HG02884 (cell line): ENCODE data around the gene SVOPL.

ENCODE experiments used
- ATAC-seq: cut with Tn5 transposase; IDR thresholded peaks from one replicate; pipeline ENCODE4 v1.9.1; 2021; ENCODE audit warnings: mild to moderate bottlenecking, moderate library complexity; ENCODE audit not compliant: unreplicated experiment

Gene SVOPL

GRCh38 chr7:138662076-138662990 lies 38.8 kb downstream of the SVOPL start:
- ATAC-seq: no peak

DNA sequence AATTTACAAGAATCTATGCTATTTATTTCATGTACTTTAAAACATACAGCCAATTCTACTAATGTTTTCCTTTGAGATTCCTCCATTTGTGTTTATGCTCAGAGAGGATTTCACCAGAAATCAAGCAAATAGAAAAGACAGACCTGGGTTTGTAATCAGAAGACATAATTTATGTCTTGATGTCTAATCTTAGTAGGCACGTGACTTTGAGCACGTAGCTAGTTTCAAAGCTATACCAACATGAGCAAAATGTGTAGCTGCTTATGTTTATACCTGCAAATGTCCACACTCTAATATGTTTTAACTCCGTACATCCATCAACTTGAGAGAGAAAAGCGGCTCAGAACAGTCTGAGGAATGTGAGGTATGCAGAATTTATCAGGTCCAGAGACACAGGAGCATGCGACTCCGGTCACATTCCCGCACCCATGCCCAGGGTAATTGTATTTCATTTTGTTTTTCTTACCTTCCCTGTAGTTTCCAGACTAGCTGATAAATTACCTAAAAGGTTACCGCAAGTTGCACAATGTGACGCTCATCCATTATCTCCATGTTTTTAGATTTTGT lies 40.0 kb downstream of the SVOPL start:
- ATAC-seq: no peak

DNA sequence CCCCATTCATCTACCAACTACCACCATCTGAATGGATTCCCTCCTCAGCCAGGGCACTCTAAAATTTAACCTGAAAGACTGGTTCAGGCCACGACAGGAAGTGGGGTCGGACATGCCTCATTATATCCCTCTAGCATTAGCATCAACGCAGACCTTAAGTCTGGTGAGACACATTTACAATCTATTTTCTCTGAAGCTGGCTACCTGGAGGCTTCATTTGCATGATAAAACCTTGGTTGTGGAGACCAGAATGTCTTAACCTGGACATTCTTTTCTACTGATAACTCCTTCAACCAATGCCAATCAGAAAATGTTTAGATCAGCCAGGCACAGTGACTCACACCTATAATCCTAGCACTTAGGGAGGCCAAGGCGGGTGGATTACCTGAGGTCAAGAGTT lies 42.3 kb downstream of the SVOPL start:
- no peak for ATAC-seq

DNA sequence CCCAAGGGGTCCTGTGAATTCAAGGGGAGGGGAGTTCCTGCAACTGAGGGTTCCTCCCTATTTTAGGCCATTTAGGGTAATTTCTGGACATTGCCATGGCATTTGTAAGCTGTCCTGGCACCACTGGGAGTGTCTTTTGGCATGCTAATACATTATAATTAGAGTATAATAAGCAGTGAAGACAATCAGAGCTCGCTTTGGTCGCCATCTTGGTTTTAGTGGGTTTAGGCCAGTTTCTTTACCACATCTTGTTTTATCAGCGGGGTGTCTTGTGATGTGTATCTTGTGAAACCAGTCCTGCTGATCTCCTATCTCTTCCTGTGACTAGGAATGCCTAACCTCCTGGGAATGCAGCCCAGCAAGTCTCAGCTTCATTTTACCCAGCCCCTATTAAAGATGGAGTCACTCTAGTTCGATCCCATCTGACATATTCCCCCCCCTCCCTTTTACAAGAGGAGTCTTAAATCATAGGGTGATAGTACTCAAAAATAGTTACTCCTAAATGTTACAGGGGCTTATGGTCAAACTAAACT lies 43.2 kb downstream of the SVOPL start:
- no peak for ATAC-seq

DNA sequence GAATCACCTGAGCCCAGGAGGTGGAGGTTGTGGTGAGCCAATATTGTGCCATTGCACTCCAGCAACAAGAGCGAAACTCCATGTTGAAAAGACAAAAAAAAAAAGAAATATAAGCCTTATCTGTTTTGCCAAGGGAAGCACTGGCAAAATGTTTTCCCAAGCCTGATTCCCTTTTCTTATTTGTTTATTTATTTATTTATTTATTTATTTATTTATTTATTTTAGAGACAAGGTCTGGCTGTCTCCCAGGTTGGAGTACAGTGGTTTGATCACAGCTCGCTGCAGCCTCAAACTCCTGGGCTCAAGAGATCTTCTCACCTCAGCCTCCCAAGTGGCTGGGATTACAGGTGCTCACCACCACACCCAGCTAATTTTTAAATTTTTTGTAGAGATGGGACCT lies 44.2 kb downstream of the SVOPL start:
- no peak for ATAC-seq

- ATAC-seq: no peak
These were observed 46.5 kb downstream of the SVOPL start for GRCh38 chr7:138654616-138655015.

DNA sequence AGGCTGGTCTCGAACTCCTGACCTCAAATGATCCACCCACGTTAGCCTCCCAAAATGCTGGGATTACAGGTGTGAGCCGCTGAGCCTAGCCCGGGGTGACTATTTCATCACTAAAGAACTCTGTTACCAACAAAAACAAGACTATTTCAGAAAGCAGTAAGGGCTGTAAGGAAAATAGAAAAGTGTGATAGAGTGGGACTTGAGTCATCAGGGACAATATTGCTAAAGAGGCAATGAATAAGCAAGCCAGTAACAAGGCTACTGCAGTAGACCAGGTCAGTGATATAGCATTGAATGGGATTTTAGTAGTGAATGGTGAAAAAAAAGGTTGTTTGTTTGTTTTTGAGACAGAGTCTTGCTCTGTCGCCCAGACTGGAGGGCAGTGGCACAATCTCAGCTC lies 51.7 kb downstream of the SVOPL start:
- no peak for ATAC-seq

DNA sequence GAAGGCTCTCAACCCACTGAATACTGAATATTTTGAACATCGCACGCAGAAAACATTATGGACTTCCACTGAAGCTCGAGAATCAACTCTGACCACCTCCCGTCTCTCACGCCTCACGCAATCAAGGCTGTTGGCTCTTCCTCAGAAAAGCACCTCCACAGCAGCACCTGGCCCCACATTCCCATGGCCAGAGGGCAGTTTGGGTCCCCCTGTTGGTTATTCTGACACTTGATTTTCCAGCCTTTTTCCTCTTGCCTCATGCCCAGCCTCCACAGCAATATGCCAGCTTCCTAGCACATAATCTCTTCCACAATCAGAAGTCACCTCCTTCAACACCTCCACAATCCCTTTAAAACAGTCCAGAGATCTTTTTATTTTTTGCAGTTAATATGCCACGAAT lies 55.9 kb downstream of the SVOPL start:
- no peak for ATAC-seq

GRCh38 chr7:138632826-138633602 lies 68.1 kb downstream of the SVOPL start:
- no peak for ATAC-seq

DNA sequence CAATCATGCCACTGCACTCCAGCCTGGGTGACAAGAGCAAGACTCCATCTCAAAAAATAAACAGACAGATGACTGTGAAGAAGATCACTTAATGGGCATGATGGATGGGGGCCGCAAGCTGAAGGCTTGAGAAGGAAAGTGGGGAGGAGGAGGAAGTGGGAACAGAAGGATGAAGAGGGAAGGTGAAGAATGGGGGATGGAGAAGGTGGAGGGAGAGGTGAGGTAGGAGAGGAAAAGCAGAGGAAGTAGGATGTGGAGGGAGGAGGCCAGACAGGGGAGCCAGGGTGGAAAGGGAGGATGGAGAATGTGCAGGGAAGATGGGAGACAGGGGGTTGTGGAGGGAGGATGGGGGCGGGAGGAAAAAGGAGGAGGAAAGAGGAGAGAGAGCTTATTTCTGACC lies 68.8 kb downstream of the SVOPL start:
- no peak for ATAC-seq

DNA sequence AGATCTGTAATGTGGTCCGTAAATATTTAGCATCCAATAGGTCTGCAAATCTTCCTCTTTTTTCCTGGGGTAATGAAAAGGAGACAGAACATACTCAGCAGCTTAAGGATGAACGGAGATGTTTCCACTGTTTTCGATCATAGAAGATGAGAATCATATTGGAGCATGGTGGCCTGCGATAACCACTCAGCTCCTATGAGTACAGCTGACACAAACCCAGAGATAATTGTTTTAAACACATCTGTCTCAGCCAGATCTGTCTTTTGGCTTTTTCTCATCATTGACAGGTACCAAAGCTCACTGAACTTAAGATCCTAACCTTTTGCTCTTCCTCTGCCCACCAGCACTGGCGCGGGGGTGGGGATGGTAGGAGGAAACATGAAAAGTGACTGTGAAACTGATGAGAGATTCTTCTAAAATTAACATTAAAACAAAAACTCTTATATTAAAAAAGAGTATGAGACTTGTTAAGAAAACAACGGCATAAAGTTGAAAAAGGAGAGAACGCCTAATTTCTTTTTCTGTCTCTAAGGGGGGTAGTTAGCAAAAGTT lies 71.0 kb downstream of the SVOPL start:
- no peak for ATAC-seq

DNA sequence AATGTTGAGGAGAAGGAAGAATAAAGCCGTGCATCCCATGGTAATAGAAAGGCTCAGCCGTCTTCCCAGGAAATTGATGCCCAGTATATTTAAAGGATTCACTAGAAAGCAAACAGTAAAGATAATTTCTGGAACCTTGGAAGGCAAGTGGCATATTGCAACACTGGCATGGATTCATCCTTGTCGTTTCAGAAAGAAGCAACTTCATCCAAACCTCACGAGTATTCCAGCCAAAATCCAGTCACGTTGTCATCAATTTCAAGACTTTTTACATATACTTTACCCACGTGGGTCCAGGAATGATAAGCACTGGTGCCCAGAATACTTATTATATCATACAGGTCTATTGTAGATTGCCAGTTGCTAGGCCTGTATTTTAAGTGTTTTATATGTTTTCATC lies 73.8 kb downstream of the SVOPL start:
- ATAC-seq: no peak

DNA sequence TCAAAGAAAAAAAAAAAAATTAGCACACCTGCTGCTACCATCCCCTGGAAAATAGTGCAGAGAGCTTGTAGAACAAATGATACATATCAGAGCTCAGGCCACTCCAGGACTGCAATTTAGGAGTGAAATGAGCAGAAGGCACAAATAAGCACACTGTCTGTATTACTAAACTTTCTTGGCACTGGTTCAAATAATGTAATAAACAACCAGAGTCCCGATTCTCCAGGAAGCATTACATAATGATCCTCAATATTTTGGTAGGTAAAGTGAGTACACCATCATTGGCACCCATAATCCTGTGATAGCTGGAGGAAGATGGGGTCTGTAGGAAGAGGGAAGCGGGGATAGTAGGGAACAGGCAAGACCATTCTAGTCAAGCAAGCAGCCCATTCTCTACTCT lies 74.3 kb downstream of the SVOPL start:
- no peak for ATAC-seq

GRCh38 chr7:138625849-138626230 lies 75.3 kb downstream of the SVOPL start:
- peak; percentile 39 for ATAC-seq

DNA sequence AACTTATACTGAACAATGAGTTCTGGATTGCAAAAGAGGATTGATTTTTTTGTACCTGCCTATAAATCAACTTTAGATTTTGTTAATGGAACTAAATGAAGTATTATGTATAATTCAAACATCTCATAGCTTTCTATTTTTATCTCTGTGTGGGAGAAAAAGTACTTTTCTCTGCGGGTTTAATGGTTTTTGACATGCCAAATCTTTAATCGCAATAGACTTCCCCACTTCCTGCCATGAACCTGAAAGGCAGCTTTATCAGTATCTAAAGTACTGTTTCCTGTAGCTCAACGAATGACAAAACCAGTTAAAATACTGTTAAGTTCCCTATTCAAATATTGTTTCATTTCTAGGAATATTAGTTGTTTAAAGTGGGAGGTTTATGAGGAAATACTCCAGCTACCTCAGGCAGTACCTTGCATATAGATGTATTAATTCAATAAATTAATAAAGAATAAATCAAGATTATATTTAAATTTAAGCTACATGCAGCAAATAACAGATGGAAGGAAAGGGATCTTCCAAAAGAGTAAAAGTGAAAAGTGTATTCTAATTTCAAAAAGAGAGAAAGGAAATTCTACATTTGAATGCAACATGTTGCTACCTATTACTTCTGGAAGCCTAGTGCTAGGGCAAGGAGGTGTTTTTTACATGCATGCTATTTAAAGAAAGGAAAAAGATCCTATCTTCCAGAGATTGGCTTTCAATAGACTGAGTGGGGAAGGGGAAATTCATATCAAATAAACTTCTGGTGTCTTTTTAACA lies 75.9 kb downstream of the SVOPL start:
- ATAC-seq: peak; percentile 49

- ATAC-seq: no peak
These were observed 78.3 kb downstream of the SVOPL start for GRCh38 chr7:138622841-138623240.

DNA sequence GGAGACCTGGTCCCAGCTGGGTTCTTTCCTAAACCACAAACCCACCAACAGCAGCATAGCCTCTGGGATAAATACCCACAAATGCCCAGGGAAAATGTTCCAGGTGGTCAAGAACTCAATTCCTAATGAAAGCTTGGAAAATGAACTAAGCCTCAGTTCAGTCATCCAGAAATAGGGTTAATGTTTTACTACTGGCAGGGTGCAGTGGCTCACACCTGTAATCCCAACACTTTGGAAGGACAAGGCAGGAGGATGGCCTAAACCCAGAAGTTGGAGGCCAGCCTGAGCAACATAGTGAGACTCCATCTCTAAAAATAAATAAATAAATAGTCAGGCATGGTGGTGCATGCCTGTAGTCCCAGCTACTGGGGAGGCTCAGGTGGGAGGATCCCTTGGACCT lies 82.2 kb downstream of the SVOPL start:
- no peak for ATAC-seq

- no peak for ATAC-seq
These were observed 82.7 kb downstream of the SVOPL start for GRCh38 chr7:138618506-138618905.

DNA sequence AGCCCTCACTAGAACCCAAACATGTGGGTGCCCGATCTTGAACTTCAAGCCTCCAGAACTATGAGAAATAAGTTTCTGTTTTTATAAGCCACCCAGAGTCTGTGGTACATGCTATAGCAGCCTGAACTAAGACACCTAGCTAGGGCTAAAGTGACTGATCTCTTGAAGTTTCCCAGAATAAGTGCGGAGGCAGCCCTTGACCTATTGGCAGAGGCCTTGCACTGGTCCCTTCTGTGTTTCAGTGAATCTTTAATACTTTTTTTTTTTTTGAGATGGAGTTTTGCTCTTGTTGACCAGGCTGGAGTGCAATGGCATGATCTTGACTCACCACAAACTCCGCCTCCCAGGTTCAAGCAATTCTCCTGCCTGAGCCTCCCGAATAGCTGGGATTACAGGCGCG lies 85.1 kb downstream of the SVOPL start:
- no peak for ATAC-seq

GRCh38 chr7:138613630-138614029 lies 87.5 kb downstream of the SVOPL start:
- no peak for ATAC-seq
